Smooth muscle cell of the pulmonary artery (primary cell): ENCODE measurements around the gene LRP10. TPM values are rescaled to one million over a fixed set of nuclear protein-coding genes. Genes with fewer than 3 reads are reported as not detected.

ENCODE experiments used
- total RNA-seq: library from RNA; depleted of rRNA; stranded (reverse); fragments of >200 nt; gene quantifications from 2 replicates; pipeline ENCODE4 v1.2.3, GENCODE V29; 2014

The LRP10 gene, protein sequence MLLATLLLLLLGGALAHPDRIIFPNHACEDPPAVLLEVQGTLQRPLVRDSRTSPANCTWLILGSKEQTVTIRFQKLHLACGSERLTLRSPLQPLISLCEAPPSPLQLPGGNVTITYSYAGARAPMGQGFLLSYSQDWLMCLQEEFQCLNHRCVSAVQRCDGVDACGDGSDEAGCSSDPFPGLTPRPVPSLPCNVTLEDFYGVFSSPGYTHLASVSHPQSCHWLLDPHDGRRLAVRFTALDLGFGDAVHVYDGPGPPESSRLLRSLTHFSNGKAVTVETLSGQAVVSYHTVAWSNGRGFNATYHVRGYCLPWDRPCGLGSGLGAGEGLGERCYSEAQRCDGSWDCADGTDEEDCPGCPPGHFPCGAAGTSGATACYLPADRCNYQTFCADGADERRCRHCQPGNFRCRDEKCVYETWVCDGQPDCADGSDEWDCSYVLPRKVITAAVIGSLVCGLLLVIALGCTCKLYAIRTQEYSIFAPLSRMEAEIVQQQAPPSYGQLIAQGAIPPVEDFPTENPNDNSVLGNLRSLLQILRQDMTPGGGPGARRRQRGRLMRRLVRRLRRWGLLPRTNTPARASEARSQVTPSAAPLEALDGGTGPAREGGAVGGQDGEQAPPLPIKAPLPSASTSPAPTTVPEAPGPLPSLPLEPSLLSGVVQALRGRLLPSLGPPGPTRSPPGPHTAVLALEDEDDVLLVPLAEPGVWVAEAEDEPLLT
- total RNA-seq, result 262 and 319 TPM in 2 replicates

DNA sequence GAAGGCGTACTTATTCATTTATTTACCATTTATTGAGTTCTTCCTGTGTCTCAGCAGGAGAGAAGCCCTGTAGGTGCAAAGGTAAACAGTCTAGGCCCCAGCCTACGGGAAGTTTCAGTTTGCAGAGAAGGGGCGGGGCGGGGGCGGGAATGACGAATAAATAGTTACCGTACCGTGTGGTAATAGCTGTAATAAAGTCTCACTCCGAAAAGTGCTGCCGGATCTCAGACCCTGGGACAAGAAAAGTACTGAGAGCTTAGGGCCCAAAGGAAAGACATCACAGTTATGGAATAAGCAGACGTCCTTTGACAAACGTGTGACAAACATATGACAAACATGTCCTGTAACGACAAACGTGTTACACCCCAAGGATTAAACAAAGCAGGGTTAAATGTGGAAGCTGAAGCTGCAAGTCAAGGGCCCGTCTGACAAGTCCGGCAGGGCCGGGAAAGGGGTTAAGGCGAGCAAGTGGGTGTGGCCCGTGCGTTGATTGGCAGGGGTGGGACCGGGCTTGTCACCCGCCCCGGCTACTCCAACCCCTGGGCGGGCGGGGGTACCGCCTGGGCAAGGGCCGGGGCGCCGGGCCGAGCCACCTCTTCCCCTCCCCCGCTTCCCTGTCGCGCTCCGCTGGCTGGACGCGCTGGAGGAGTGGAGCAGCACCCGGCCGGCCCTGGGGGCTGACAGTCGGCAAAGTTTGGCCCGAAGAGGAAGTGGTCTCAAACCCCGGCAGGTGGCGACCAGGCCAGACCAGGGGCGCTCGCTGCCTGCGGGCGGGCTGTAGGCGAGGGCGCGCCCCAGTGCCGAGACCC lies at the start of gene LRP10:
LRP10 (plus strand) TSS at position 517 of the 809 bp plus-strand sequence. CDS start 564 bp downstream, outside the sequence.

DNA sequence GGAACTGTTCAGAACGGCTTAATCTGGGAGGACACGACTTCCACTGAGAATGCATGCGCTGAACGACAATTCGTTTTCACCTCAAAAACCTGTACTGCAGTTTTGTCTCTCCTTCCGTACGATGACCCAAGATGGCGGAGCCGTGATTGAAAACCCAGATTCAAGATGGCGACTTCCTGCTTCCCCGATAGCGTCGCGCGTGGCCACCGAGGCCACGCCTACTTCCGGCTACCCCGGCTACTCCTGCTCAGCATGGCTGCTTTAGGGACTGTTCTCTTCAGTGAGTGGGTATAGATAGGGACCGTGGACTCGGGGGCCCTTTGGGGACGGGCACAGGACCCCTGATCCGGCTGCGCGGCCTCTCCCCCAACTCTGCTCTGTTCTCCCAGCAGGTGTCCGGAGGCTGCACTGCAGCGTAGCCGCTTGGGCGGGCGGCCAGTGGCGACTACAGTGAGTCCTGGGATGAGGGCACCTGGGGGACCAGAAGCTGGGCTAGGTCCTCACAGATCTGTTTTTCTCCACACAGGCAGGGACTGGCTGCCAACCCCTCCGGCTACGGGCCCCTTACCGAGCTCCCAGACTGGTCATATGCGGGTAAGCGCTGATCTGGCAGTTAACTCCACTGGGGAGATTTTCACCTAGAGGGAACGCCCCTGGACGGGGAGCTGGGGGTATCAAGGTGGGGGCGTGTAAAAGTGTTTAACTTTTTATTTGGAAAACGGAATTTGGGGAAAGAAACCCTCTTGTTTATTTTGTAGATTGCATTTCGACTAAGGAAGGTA lies 41.7 kb upstream of the LRP10 start, which contains the start of gene MRPL52:
MRPL52 (plus strand) TSS at position 227 of the 782 bp plus-strand sequence; CDS start at position 253, 26 bp downstream.

DNA sequence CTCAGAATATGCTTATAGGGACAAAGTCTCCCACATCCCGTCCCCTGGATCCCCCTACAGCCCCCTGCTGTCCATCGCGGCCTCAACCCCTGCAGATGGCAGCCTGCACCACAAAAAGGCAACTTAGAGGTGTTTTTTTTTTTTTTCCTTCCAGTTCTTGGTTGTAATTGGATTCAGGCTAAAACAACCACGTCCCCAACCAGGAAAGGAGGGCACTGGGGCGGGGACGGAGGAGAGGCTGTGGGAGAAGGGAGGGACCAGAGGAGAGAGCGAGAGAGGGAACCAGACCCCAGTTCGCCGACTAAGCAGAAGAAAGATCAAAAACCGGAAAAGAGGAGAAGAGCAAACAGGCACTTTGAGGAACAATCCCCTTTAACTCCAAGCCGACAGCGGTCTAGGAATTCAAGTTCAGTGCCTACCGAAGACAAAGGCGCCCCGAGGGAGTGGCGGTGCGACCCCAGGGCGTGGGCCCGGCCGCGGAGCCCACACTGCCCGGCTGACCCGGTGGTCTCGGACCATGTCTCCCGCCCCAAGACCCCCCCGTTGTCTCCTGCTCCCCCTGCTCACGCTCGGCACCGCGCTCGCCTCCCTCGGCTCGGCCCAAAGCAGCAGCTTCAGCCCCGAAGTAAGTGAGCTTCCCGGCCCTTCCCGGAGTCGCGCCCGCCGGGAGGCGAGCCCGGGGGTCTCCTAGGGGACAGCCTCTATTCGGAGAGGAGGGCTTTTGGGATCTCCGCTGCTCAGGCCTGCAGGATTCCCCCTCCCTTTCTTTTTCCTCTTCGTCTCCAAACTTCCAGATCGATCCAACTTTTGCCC lies 35.0 kb upstream of the LRP10 start, which contains the start of gene MMP14:
MMP14 (plus strand) TSS at position 285 of the 813 bp plus-strand sequence; CDS start at position 518, 233 bp downstream.

DNA sequence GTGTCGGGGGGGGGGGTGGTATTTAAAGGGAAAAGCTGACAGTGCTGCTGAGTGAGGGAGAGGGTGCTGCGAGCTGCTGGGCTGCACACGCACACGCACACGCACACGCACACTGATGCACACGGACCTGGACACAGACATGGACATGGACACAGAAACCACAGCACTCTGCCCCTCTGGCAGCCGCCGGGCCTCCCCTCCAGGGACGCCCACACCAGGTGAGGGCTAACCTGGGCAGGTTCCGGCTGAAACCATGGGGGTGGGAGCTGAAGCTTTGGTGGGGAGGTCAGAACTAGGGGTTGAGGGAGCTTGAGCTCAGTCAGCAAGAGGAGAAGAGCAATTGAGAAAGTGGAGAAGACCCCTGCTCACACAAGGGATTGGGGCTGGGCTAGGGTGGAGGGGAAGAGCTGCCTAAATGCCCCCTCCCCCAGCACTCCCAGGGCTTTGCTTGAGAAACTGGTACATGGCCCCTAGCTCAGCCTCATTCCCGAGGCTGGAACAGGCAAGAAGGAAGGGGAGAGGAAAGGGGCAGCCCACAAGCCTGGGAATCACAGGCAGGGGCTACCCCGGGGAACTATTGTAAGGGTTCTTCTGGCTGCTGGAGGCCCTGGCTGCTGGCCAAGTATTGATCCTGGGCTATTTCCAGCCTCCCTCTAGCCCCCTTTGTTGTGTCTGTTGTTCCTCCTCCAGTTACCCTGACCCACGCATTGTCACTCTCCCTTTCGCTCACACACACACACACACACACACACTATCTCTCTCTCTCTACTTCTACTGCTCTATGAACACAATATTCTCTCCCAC lies 11.8 kb downstream of the LRP10 start, which contains the start of gene REM2:
REM2 (plus strand) TSS at position 50 of the 804 bp plus-strand sequence; CDS start at position 116, 66 bp downstream.

DNA sequence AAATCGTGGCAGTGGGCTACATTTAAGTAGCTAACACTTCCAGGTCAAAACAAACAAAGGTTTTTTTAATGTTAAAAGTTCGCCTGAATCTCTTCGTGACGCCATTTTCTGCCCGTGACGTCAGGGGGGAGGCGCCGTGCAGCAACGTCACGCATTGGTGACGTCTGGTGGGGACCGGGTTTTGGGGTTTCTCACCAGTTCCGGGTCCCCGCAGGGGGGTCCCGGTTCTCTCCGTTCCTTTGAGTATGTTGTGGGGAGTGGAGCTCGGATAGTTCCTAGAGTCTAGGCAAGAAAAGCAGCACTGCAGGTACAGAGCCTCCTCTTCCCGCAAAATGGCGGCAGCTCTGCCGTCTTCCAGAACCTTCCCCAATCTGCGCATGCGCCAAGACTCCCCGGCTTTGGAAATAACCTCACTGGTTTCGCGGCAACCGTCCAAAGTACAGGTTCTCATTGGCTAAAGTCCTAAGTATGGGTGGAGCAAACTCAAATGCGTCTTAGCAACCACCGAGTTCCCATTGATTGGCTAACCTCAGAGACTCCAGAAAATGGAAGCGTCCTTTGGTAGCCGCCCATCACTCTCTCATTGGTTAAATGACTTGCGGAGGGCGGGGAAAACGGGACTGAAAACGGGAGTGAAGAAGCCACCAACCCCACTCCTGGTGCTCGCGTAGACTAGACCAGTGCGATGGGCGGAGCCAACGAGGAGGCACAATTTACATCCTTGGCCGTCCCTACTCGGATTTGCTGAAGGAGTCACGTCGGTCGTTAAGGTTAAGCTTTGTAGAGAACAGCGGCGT lies 47.5 kb downstream of the LRP10 start, which contains the start of gene RBM23:
RBM23 (minus strand) TSS at position 346 of the 797 bp plus-strand sequence.

DNA sequence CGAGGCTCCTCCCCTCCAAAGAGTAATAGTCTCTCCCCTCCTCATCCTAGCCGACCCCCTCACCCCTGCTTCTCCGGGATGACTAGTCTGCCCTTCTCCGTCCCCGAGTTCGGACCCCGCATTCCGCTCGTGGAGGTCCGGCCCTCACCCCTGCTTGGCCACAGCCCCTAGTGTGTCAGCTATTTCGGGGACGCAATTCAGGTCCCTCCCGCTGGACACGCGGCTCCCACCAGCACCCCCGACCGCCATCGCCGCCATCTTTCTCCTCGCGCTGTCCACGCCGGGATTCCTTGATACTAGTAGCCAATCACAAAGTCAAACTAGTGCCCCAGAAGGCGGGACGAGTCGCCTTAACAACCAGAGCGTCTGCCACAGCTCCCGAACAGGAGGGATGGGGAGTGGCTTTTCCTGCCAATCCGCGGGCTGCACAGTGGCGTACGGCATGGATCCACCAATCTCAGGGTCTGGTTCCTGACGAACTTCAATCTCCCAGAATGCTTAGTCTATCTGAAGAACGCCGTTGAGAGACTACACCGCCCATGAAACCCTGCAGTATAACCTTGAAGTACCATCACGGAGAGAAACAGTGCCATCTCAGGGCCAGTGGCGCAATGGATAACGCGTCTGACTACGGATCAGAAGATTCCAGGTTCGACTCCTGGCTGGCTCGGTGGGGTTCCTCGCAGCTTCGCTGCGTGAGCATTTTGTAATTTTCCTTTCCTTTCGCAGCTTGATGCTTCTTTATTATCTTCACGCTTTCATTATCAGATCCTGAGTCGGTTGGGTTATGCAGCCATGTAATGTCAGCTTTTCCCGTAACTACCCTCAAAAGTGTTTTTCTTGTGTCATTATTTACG lies 57.8 kb downstream of the LRP10 start, which contains the start of gene PRMT5:
PRMT5 (minus strand) TSS at position 273 of the 857 bp plus-strand sequence; CDS start at position 258, 15 bp downstream.

Other genes starting within 250 kb of the LRP10 start
- gene OR6J1, start 227.4 kb upstream of the LRP10 start, total RNA-seq, result 0.03 TPM in 1 of 2 replicates, not detected in the other
- 77.8 and 97.1 TPM in 2 replicates for gene OXA1L, start 105.1 kb upstream of the LRP10 start, total RNA-seq
- 3.4 and 34.2 TPM in 2 replicates for gene SLC7A7, start 56.3 kb upstream of the LRP10 start, total RNA-seq
- gene MRPL52, start 41.9 kb upstream of the LRP10 start, total RNA-seq, result 27.4 and 27.9 TPM in 2 replicates
- gene MMP14, start 35.2 kb upstream of the LRP10 start, total RNA-seq, result 445 and 1,032 TPM in 2 replicates
- 0.07 and 0.13 TPM in 2 replicates for gene REM2, start 11.5 kb downstream of the LRP10 start, total RNA-seq
- 47.0 and 52.3 TPM in 2 replicates for gene RBM23, start 47.4 kb downstream of the LRP10 start, total RNA-seq
- gene PRMT5, start 57.6 kb downstream of the LRP10 start, total RNA-seq, result 47.2 and 51.7 TPM in 2 replicates
- gene HAUS4, start 85.3 kb downstream of the LRP10 start, total RNA-seq, result 22.2 and 30.2 TPM in 2 replicates
- gene AJUBA, start 110.8 kb downstream of the LRP10 start, total RNA-seq, result 43.2 and 61.2 TPM in 2 replicates
- 10.2 and 12.7 TPM in 2 replicates for gene C14orf93, start 138.4 kb downstream of the LRP10 start, total RNA-seq
- 174 and 207 TPM in 2 replicates for gene PSMB5, start 163.2 kb downstream of the LRP10 start, total RNA-seq
- gene PSMB11, start 170.5 kb downstream of the LRP10 start, total RNA-seq, result not detected in 2 replicates
- 5.0 and 5.1 TPM in 2 replicates for gene CDH24, start 185.8 kb downstream of the LRP10 start, total RNA-seq
- 67.6 and 71.1 TPM in 2 replicates for gene ACIN1, start 223.4 kb downstream of the LRP10 start, total RNA-seq
- gene C14orf119, start 223.8 kb downstream of the LRP10 start, total RNA-seq, result 58.3 and 60.9 TPM in 2 replicates
- 0.13 TPM in 1 of 2 replicates, not detected in the other for gene CIROP, start 233.2 kb downstream of the LRP10 start, total RNA-seq
- not detected in 2 replicates for gene CEBPE, start 247.5 kb downstream of the LRP10 start, total RNA-seq